ENCODE results near the gene NFIB.

DNA sequence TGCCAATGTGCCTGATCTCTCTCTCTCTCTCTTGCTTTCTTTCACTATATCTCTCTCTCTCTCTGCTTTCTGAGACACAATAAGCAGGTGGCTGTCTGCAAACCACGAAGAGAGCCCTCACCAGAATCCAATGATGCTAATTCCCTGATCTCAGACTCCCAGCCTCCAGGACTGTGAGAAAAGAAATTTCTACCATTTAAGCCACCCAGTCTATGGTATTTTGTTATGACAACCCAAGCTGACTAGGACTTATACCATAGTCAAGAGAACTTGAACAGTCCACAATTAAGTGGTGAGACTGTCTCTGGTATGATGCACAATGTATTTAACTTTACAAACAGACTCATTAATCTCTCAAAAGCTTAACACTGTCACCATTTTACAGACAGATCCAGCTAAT lies 67.0 kb downstream of the NFIB start:
- TF ChIP-seq POLR2A (IDR thresholded peaks at IDR 0.05), result no peak
- TF ChIP-seq CTCF (IDR thresholded peaks at IDR 0.05), result no peak
